OCI-M2 (cell line): ENCODE data around the gene BFSP1.

Experiments used
- DNase-seq: peaks from one replicate; lab custom pipeline; 2025; ENCODE audit not compliant: unreplicated experiment; lab: John Stamatoyannopoulos, UW

The BFSP1 gene

DNA sequence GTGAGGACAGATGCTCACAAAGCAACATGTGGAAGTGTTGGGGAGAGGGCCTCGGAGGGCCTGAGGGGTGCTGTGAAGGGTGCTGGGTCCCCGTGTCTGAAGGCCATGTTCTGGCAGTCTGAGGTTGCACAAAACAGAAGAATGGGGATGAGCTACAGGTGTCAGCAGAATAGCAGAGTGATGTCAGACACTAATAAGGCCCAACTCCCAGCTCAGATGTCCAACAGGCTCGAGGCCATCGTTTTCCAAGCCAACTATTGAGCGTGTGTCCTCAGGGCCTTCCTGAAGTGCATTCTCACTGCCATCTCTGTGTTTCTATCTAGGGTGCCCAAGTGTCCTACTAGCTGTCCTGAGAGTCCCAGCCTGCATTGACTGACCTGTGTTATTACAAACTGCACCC, 7.9 kb downstream of the BFSP1 start:
- no peak for DNase-seq

DNA sequence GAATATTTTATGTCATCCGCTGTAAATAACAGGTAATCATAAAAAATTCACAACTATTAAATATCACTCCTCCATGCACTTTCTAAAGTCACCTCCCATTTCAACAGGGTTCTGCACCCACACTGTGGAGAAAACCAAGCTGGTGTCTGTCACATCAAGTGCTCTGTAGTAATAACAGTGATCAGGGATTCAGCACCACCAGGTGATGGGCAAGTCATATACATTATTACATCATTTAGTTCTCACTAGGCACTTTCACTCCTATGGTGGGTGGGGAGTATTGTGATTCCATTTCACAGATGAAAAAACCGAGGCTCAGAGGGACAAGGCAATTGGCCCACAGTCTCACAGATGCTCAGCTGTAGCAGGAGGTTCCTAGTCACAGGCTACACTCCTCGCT, 8.7 kb downstream of the BFSP1 start:
- DNase-seq, result no peak

DNA sequence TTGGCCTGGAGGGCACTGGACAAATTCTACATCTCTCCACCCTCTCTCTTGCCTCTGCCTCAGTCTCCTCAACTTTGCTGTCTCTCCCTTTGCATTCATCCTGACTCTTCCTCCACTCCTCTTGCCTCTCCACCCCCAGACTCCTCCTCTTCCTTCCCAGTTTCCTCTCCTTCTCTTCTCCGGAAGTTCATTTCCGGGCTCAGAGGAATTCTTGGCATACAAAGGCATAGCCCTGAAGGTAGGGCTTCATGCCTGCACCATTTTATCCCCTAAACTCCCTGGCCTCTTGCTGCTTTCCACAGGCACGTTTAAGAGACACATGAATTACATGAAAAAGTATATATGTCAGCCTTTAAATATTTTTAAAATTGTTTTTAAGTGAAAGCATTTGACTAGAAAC, 10.6 kb downstream of the BFSP1 start:
- no peak for DNase-seq

DNA sequence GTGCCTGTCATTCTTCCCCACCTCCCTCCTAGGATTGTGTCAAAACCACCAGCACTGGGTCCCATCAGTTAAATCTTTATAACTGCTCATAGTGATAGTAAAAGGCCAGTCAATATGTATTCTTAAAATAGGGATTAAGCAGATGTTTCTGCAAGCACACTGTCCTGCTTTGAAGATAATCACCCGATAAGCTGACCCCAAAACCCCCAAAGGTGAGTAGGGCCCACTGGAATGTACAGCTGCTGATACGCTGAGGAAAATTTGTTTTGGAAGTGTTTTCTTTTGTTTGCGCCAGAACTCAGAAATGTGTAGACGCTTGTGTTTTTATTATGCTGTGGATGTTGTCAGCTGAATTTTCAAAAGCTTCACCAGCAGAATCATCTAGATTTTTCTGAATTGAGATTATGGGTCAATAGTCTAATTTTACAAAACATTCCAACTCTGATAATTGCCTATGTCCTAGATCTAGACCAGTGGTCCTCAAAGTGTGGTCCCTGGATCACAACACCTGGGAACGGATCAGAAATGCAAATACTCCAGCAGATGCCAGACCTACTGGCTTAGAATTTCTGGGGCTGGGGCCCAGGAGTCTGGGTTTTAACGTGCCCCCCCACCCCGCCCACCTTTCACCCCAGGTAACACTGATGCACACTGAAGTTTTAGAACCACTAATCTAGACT, 11.4 kb downstream of the BFSP1 start:
- no peak for DNase-seq

DNA sequence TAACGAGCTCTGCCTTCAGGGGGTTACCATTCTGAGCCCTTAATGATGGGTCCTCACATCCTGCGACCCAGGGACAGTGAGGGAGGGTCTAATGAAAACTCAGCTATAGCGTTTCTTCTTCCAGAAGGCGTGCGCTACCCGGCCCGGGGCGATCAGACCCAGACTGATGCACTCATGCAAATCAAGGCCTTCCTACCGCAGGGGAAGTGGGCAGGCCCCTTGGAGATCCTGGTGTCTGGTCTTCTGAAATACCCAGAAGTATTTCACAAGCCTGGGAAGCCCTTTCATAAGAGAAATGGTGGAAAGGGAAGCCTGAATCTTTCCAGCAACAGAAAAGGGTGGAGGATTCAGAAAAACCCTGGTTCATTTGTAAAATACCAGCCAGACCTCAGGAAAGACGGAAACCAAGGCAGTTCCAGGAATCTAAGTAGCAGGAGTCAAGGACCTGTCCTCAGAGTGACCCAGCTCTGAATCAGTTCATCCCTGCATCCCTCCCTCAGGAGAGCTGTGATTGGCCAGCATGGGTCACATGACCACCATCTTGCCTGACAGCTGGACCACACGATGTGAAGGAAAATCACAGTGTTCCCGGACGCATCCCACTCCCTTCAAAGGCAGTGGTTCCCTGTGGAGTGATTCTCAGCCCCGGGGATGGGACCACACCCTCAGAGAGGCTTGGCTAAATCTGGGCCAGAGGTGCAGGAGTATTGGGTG, 12.7 kb downstream of the BFSP1 start:
- no peak for DNase-seq

DNA sequence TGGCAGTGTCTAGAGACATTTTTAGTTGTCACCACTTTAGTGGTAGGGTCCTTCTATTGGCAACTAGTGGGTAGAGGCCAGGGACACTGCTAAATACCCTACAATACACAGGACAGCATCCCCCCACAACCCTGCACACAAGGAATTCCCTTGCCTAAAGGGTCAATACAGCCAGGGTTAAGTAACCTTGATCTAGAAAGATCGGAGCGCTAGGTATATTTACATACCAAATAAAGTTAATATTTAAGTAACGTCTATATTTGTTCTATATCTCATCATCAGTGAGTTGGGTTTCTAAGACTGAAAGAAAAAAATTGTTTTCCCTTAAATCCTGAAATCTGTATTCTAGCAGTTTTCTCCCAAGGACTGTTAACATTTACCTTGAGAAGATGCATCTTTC, 16.1 kb downstream of the BFSP1 start:
- no peak for DNase-seq

DNA sequence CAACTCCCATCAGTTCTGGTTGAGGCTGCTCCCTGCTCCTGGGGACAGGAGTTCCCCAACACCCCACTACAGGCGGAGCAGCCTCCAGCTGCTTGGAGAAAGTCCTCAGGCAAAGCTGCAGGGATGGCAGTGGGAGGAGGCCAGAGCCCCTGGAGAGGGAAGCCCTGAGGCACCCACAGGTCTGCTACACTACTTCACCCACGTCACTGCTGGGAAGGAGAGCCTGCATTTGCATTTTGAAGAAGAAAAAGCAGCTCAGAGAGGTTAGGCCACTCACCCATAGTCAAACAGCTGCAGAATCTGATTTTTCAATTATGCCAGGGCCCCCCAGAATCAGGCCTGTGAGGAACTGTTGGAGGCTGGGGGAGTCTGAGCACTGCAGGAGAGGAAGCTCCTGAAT, 17.2 kb downstream of the BFSP1 start:
- no peak for DNase-seq

DNA sequence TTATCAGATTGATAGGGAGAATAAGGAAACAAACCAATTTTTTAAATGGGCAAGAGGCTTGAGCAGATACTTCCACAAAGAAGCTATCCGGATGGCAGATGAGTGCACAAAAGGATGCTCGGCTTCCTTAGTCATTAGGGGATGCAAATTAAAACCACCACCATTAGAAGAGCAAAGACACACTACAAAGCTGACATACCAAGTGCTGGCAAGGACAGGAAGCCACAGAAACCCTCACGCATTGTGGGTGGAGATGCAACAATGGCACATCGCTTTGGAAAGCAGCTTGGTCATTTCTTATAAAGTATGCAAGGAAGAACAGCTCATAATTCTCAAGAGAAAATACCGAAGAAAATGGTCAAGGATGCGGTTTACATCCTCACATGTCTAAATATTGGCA, 19.8 kb downstream of the BFSP1 start:
- DNase-seq, result no peak

DNA sequence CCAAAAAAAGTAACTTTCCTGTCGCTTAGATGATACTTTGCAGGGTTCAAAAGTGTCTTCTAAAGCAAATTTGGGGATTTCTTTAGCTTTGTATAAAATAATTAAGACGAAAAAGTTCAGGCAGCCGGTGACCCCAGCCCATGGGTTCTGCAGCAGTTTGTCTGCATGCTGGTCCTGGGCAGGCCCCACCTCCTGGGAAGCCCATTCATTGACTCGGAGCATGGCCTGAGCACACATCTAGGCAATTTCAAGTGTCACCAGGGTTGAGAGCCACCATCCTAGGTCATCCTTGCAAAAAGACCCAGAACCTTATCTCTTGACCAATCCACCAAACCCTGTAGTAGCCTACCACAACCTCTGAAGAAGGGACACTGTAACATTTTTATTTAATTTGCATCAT, 20.6 kb downstream of the BFSP1 start:
- DNase-seq, result no peak

DNA sequence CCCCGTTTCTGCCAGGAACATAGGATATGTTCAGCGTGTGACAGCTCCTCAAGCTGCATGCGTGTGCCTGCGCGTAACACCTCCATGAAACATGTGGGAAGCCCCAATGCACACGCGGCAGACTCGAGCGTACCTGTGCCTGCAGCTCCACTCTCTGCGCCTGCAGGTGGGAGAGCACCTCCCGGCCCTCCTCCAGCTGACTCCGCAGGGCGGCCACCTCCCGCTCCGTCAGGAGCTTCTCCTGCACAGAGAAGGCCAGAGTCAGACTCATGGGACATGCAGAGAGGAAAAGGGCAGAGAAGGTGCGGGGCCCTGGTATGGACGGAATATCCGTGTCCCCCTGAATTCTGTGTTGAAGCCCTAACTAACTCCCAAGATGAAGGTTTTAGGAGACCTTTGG, 22.4 kb downstream of the BFSP1 start:
- DNase-seq, result no peak

DNA sequence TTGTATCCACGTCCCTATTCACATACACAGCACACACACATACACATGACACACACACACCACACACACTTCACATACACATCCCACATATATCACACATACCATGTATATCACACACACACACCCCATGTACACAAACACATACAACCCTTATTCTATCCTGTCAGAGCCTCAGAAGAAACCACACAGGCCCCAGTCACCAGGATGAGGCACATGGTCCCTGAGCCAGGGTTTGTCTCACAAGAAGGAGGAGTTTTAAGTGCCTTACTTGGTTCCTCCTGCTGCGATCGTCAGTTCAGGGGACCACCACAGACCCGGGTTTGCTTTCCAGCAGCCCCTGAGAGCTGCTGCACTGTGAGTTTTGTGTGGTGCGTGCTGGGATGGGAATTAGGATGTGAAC, 23.6 kb downstream of the BFSP1 start:
- DNase-seq, result no peak

DNA sequence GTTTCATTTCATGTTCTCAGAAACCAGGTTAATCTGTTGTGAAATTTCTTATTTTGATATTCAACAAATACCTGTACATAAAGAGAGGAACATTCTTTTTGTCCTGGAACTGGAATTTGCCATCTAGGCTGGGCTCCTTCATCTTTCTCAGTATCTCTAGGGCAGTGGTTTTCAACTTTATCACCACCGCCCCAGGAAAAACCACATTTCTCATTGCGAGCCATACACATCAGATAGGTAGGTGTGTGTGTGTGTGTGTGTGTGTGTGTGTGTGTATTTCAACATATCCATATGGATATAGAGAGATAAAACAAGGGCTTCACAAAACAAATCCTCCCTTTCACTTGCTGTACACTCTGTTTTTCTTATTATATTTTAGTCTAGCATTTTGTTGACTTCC, 24.1 kb downstream of the BFSP1 start:
- DNase-seq, result peak; percentile 30

DNA sequence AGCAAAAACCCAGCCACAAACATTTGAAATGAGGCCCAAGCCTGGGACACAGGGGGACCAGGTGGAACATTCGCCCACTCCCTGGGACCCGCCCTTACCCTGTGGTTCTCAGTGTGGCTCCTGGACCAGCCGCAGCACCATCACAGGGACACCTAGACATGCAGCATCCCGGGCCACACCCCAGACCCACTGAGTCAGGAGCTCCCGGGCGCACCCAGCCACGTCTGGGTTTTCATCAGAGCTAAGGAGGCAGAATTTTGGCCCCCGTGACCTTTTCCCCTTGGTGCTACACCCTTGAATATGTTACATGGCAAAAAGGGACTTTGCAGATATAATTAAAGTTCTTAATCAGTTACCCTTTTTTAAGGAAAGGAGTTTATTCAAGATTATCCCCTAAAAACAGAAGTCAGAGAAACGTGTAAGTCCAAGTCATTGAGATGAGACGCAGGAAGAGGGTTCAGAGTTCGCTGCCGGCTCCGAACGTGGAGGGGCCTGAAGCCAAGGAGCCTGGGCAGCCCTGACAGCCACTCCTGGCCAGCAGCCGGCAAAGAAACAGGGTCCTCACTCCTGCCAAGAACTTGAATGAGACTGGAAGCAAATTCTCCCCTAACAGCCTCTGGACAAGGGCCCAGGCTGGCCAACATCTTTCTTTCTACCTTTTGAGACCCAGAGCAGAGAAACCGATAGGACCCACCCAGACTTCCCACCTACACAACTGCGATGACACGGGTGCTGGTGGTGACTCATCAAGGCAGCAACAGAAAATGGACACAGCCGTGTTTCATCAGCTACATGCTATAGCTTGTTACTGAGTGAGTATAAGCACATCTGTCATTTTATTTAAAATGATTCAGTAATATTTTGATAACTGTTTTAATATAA, 25.3 kb downstream of the BFSP1 start:
- DNase-seq, result no peak

DNA sequence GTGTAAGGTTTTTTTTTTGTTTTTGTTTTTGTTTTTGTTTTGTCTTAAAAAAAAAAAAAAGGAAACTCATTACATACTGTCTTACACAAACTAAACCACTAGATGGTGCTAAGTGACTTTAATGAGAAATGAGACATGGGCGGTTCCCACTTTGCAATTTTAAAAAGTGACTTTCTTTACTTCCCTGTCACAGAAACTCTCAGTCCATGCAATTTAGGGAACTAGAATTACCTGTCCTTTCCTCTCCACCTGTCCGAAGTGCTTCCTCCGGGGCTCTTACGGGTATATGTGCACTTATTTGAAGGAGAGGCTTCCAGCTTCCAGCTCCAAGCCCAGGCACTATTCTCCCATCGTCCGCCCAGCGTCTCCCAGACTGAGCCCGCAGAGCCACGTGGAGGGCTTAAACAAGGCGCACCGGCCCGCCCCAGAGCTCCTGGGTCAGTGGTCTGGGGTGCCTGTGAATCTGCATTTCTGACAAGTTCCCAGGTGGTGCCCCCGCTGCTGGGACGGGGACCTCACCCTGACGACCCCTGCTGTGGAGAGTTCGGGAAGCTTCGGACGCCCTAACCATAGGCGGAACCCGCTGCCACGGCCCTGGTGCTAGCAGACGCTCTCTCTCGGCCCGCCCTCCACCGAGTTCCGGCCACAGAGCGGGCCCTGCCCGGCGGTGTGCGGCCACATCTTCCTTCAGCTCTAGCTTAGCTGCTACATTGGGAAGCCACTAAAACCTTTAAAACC, 26.1 kb downstream of the BFSP1 start:
- peak; percentile 62 for DNase-seq

DNA sequence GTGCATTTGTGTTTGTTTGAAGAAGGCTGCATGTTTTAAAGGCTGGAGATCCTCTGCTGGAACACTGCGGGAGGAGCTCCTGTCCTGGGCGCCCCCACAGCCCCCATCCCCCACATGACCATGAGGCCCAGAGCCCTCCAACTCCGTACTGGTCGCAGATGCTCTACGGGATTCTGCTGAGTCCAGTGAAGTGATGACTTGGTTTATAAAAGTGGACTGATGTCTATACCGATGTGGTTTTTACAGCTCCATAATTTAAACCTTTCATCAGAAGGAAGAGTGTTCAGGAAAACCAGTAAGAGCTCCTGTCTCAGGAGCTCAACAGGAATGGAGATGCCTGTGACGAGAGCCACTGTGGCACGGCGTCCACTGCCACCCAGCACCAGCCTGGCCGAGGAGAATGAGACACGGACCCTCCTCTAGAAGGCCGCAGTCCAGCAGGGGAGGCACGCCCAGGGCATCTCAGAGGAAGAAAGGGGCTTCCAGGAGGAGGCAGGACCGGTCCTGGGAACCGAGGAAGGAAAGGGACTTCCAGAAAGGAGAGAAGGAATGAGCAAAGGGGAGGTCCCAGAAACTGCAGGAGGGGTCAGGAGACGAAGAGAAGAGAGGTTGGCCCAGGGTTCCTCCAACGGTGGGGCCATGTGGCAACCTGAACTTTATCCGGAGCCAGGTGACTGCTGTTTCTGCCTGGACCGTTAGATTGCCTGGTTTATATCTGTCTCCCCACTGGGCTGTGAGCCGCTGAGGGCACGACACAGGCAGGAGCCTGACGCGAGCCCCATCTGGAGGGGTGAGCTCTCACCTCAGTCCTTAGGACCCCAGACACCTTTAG, 26.9 kb downstream of the BFSP1 start:
- peak; percentile 44 for DNase-seq

DNA sequence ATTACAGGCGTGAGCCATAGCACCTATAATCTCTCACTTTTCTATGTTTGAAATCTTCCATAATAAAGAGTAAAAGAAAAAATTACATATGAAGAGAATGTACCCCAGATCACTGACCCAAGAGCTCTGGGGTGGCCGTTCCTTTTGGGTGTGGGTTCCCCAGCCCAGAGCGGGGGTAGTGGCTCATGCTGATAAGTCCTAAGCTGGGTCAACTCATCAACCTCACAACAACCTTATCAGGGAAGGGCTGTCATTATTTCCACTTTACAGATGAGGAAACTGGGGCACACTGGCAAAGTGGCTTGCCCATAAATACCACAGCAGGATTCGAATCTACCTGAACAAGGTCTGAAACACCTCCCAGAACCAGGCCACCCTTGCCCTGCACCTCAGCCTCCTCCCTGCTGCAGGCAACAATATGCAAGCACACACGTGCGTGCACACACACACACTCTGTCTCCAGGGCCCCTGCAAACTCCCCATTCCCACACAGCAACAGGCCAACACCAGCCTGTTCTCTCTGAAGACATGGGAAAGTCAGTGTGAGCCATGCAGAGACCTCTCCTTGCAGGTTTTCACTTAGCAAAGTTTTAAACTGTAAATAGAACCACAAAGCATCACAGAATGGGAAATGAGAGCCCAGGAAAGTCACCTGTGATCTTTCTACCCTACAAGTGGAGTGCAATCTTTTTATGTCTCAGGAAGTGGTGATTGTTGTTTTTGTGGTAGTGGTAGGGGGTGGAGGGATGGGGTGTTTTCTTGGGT, 27.7 kb downstream of the BFSP1 start:
- no peak for DNase-seq

DNA sequence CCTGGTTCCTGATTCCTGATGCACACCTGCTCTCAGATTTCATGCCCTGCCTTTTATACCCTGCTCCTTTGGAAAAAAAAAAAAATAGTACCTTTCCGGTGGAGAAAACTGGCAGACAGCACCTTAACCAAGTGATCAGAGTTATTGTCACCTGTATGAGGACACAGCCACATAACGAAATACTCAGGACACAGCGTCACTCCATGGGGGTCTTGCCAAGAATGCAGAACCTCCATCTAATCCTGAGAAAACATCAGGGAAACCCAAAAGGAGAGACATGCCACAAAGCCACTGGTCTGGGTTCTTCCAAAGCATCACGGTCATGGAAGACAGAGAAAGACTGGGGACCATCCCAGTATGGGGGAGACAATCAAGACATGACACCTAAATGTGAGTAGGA, 29.1 kb downstream of the BFSP1 start:
- DNase-seq, result no peak

DNA sequence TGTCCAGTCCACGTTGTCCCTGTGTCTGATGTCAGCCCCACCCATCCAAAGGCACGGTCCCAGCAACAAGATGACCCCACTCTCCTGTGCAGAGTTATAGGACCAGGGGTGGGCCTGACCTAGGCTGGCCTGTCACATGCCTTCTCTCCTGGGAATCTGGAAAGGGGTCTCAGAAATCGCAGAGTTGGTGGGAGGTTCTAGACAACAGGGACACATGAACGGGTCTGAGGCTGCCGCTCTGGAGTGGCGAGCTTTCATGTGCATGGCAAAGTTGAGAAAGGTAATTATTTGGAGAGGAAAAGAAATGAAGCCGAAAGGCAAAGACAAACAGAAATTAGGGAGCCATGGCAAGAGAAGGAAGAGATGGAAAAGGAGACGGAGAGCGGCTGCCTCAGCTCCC, 29.5 kb downstream of the BFSP1 start:
- no peak for DNase-seq

DNA sequence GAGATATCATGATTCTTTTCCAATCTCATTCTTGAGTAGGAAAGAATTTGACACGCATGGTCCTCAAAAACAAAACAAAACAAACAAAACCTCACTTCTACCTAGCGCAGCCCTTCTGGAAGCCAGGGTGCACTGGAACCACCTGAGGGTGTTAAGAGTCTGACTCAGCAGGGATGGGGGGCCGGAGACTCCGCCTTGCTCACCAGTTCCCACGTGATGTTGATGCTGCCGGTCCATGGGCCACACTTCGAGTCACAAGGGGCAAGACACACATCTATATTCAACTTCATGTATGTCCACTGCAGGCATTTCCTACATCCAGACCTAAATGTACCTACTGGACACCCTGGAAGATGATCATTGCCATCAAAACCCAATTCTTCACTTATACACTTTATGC, 30.4 kb downstream of the BFSP1 start:
- no peak for DNase-seq

DNA sequence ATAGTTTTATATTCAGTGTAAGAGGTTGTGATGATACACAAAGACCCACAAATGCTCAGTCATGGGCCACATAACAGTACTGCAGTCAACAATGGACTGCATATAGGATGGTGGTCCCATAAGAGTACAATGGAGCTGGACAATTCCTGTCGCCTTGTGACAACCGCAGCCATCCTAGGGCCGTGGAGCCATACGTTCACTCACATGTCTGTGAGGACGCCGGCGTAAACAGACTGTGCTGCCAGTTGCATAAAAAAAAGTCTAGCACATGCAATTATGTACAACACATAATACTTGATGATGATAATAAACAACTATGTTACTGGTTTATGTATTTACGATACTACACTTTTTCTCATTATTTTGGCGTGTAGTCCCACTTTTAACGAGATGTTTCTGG, 30.9 kb downstream of the BFSP1 start:
- DNase-seq, result no peak
